HG03432 (cell line): ENCODE measurements around the gene DHRS12.

Experiments
- ATAC-seq: cut with Tn5 transposase; IDR thresholded peaks from one replicate; pipeline ENCODE4 v1.9.1; 2021; ENCODE audit warnings: mild to moderate bottlenecking, moderate library complexity; ENCODE audit not compliant: unreplicated experiment

The DHRS12 gene

GRCh38 chr13:51811920-51812451, 8.0 kb upstream of the DHRS12 start:
- peak; percentile 51 for ATAC-seq

GRCh38 chr13:51811046-51811445, 7.1 kb upstream of the DHRS12 start:
- no peak for ATAC-seq

- no peak for ATAC-seq
Measured at GRCh38 chr13:51808811-51809210, 4.8 kb upstream of the DHRS12 start.

GRCh38 chr13:51807041-51807440, 3.1 kb upstream of the DHRS12 start:
- no peak for ATAC-seq

GRCh38 chr13:51806566-51806965, 2.6 kb upstream of the DHRS12 start:
- no peak for ATAC-seq

- no peak for ATAC-seq
Measured at GRCh38 chr13:51805925-51806324, 2.0 kb upstream of the DHRS12 start.

GRCh38 chr13:51805313-51805712, 1.4 kb upstream of the DHRS12 start:
- no peak for ATAC-seq

GRCh38 chr13:51804295-51805172, 571 bp upstream of the DHRS12 start:
- no peak for ATAC-seq

- ATAC-seq = no peak
Measured at GRCh38 chr13:51802631-51803418, 1.1 kb downstream of the DHRS12 start.

- no peak for ATAC-seq
Measured at GRCh38 chr13:51801631-51802099, 2.3 kb downstream of the DHRS12 start.

GRCh38 chr13:51800486-51800885, 3.5 kb downstream of the DHRS12 start:
- no peak for ATAC-seq

GRCh38 chr13:51799261-51799660, 4.7 kb downstream of the DHRS12 start:
- no peak for ATAC-seq

GRCh38 chr13:51797664-51798488, 6.1 kb downstream of the DHRS12 start:
- ATAC-seq = peak; percentile 50

- no peak for ATAC-seq
Measured at GRCh38 chr13:51796546-51796945, 7.4 kb downstream of the DHRS12 start.

GRCh38 chr13:51795419-51795818, 8.5 kb downstream of the DHRS12 start:
- ATAC-seq = no peak

- no peak for ATAC-seq
Measured at GRCh38 chr13:51794964-51795363, 9.0 kb downstream of the DHRS12 start.

- ATAC-seq = peak; percentile 63
Measured at GRCh38 chr13:51793570-51794271, 10.2 kb downstream of the DHRS12 start.

- no peak for ATAC-seq
Measured at GRCh38 chr13:51786425-51787265, 17.3 kb downstream of the DHRS12 start.

- no peak for ATAC-seq
Measured at GRCh38 chr13:51785712-51786424, 18.1 kb downstream of the DHRS12 start.
